ENCODE results near the gene ABHD8. TPM values are rescaled to one million over a fixed set of nuclear protein-coding genes. Genes with fewer than 3 reads are reported as not detected.
A peak's percentile ranks its signal among the peaks of the same experiment; 100 is the strongest.

Gene ABHD8
- total and polyA plus RNA-seq, 2 of the 13 experiments (the other 11 are each of a cell fraction or from before 2014, with no cell fraction given): 6.3 to 7.2 TPM

GRCh38 chr19:17248011-17248776, 55.0 kb downstream of the ABHD8 start (continued):
- TF ChIP-seq ZNF414 (CRISPR knock-in tag; IDR thresholded peaks at IDR 0.05): peak; percentile 91
- 0 out of 2 replicates have a peak, but pooled peaks have one; percentile 61 for TF ChIP-seq MTF2 (CRISPR knock-in tag; IDR thresholded peaks at IDR 0.05; ENCODE audit: borderline replicate concordance)
- peak; percentile 93; the same call in 1 of the 2 replicates for TF ChIP-seq SPEN (CRISPR knock-in tag; IDR thresholded peaks at IDR 0.05; ENCODE audit: low read depth)
- peak; percentile 79 for TF ChIP-seq TAF15 (IDR thresholded peaks at IDR 0.05; ENCODE audit: low read depth, low read length, poor library complexity, severe bottlenecking)
- TF ChIP-seq NCOR1 (IDR thresholded peaks at IDR 0.05; ENCODE audit: borderline replicate concordance, low read length): peak; percentile 99
- TF ChIP-seq JUND (CRISPR knock-in tag; IDR thresholded peaks at IDR 0.05): peak; percentile 81
- TF ChIP-seq, protein P1, sequence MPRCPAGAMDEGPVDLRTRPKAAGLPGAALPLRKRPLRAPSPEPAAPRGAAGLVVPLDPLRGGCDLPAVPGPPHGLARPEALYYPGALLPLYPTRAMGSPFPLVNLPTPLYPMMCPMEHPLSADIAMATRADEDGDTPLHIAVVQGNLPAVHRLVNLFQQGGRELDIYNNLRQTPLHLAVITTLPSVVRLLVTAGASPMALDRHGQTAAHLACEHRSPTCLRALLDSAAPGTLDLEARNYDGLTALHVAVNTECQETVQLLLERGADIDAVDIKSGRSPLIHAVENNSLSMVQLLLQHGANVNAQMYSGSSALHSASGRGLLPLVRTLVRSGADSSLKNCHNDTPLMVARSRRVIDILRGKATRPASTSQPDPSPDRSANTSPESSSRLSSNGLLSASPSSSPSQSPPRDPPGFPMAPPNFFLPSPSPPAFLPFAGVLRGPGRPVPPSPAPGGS (CRISPR knock-in tag; IDR thresholded peaks at IDR 0.05): peak; percentile 65; the same call in 1 of the 2 replicates

- in situ Hi-C loops (cut with HindIII; ENCODE audit: extremely low pct_ligation_motif_present, low pct_unique_long_range_greater_than_20kb): no loop called here
- CTCF ChIA-PET (ENCODE audit: low intra/inter-chr PET ratio, low total read pairs): no interaction called here
- DNase-seq (ENCODE audit: low spot score) (peak; percentile 80), FAIRE-seq (peak; percentile 78), ATAC-seq (peak; percentile 49)
- Histone ChIP-seq H3K4me3 (replicated peaks in 1 of 3; ENCODE audit: insufficient read depth in 1 of 3, low read depth in 2 of 3, low read length in 3 of 3) (peak overlapping the region; percentile 66 to 77 (median 66)), H3K27me3 (ENCODE audit: control insufficient read depth in 1 of 2, insufficient read depth in 2 of 2, low read length in 2 of 2) (no peaks in the 10 kb centered on the region), H3K27ac (ENCODE audit: extremely low read length, insufficient read depth, low read length) (peak overlapping the region; percentile 83), H3K4me1 (ENCODE audit: insufficient read depth, low read length) (peaks cover 59% of the 10 kb centered on the region), H2AFZ (ENCODE audit: low read length) (no peak overlapping the region), H3K36me3 (replicated peaks in 1 of 2; ENCODE audit: control insufficient read depth in 1 of 2, insufficient read depth in 2 of 2, low read length in 2 of 2) (no peaks in the 10 kb centered on the region), H3K9me3 (ENCODE audit: low read length) (no peaks in the 10 kb centered on the region), H4K20me1 (ENCODE audit: insufficient read depth, low read length) (peaks cover 10% of the 10 kb centered on the region; the same call in 1 of the 2 replicates), H3K79me2 (ENCODE audit: insufficient read depth, low read length) (peaks cover 31% of the 10 kb centered on the region), H3K4me2 (ENCODE audit: low read depth, low read length) (peak overlapping the region; percentile 90), H3K9ac (ENCODE audit: insufficient read depth, low read depth, low read length) (peak overlapping the region; percentile 63)
- intact Hi-C loops (cut with micrococcal nuclease; ENCODE audit: unreplicated experiment): loop anchor here (2.0 kb wide), 2 partner anchors 14 to 20 kb away; partner anchors contain the start of gene OCEL1
- POLR2A ChIA-PET: interaction anchor here (0.5 to 5.0 kb wide), 12 partner anchors 8 to 62 kb away, joined by 3 to 52 read pairs (median 4); partner anchors contain the start of genes BABAM1, OCEL1 and USE1
- 0% methylated on average over 17 of the region's 21 CpGs for WGBS (ENCODE audit: low lambda C conversion rate)
- no TSS peak for BruUV-seq (replicated peaks)
- TF ChIP-seq SAP130 (CRISPR knock-in tag; IDR thresholded peaks at IDR 0.05; ENCODE audit: low read depth): peak; percentile 63
- no peak for TF ChIP-seq BATF2 (CRISPR knock-in tag; IDR thresholded peaks at IDR 0.05)
- peak; percentile 77 for TF ChIP-seq POLR2G (IDR thresholded peaks at IDR 0.05; ENCODE audit: low read depth, low read length)
- TF ChIP-seq ZNF670 (CRISPR knock-in tag; IDR thresholded peaks at IDR 0.05; ENCODE audit: borderline replicate concordance): no peak
- TF ChIP-seq, protein P2, sequence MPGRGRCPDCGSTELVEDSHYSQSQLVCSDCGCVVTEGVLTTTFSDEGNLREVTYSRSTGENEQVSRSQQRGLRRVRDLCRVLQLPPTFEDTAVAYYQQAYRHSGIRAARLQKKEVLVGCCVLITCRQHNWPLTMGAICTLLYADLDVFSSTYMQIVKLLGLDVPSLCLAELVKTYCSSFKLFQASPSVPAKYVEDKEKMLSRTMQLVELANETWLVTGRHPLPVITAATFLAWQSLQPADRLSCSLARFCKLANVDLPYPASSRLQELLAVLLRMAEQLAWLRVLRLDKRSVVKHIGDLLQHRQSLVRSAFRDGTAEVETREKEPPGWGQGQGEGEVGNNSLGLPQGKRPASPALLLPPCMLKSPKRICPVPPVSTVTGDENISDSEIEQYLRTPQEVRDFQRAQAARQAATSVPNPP (CRISPR knock-in tag; IDR thresholded peaks at IDR 0.05): peak; percentile 59; the same call in 1 of the 2 replicates
- TF ChIP-seq ZNF850 (CRISPR knock-in tag; conservative IDR thresholded peaks at IDR 0.05): no peak
- no peak for TF ChIP-seq GTF3A (CRISPR knock-in tag; conservative IDR thresholded peaks at IDR 0.05)
- TF ChIP-seq SP5 (CRISPR knock-in tag; IDR thresholded peaks at IDR 0.05; ENCODE audit: borderline replicate concordance, low read depth): 0 out of 2 replicates have a peak, but pooled peaks have one; percentile 12
Measured at GRCh38 chr19:17246681-17247425, 56.4 kb downstream of the ABHD8 start.
